ENCODE results near the gene STEAP3. TPM values are rescaled to one million over a fixed set of nuclear protein-coding genes. Genes with fewer than 3 reads are reported as not detected.
A peak's percentile ranks its signal among the peaks of the same experiment; 100 is the strongest.

Gene STEAP3
- total RNA-seq, 4 donors from 2014 or later = 18.3 to 21.7 (median 20.6) TPM

GRCh38 chr2:119214453-119215037 is 9.1 kb upstream of the STEAP3 start:
- 79% methylated on average over 3 of the region's 3 CpGs for WGBS
- peaks cover 21% of the 10 kb centered on the region for H3K4me1 ChIP-seq
- no peak overlapping the region for H3K27ac ChIP-seq
- no peaks in the 10 kb centered on the region for H3K27me3 ChIP-seq
- no peak for DNase-seq (ENCODE audit: low spot score in 2 of 2)
- no peak overlapping the region for H3K4me3 ChIP-seq
- H3K9me3 ChIP-seq = no peaks in the 10 kb centered on the region
- no peaks in the 10 kb centered on the region for H3K36me3 ChIP-seq
- TF ChIP-seq POLR2A (IDR thresholded peaks at IDR 0.05) = no peak
- TF ChIP-seq CTCF (IDR thresholded peaks at IDR 0.05) = no peak
- no peak for TF ChIP-seq POLR2AphosphoS5 (IDR thresholded peaks at IDR 0.05)
- no peak for TF ChIP-seq EP300 (IDR thresholded peaks at IDR 0.05)

GRCh38 chr2:119216994-119217393 is 6.6 kb upstream of the STEAP3 start:
- TF ChIP-seq EP300 (IDR thresholded peaks at IDR 0.05) (no peak), POLR2A (IDR thresholded peaks at IDR 0.05) (no peak), CTCF (IDR thresholded peaks at IDR 0.05) (no peak), POLR2AphosphoS5 (IDR thresholded peaks at IDR 0.05) (no peak)
- Histone ChIP-seq H3K27ac (peak overlapping the region; percentile 29), H3K4me3 (no peak overlapping the region), H3K4me1 (peaks cover 21% of the 10 kb centered on the region), H3K36me3 (no peaks in the 10 kb centered on the region), H3K9me3 (no peaks in the 10 kb centered on the region), H3K27me3 (no peaks in the 10 kb centered on the region)
- WGBS = 72% methylated on average over 5 of the region's 5 CpGs
- DNase-seq (ENCODE audit: low spot score in 2 of 2) = no peak

GRCh38 chr2:119218478-119219064 is 5.1 kb upstream of the STEAP3 start:
- Histone ChIP-seq H3K4me3 (no peak overlapping the region), H3K27me3 (no peaks in the 10 kb centered on the region), H3K27ac (peak overlapping the region; percentile 28), H3K4me1 (peaks cover 28% of the 10 kb centered on the region), H3K36me3 (no peaks in the 10 kb centered on the region), H3K9me3 (no peaks in the 10 kb centered on the region)
- 53% methylated on average over 6 of the region's 6 CpGs for WGBS
- TF ChIP-seq POLR2A (IDR thresholded peaks at IDR 0.05) (no peak), EP300 (IDR thresholded peaks at IDR 0.05) (no peak), POLR2AphosphoS5 (IDR thresholded peaks at IDR 0.05) (no peak), CTCF (IDR thresholded peaks at IDR 0.05) (no peak)
- no peak for DNase-seq (ENCODE audit: low spot score in 2 of 2)

GRCh38 chr2:119219873-119220272 is 3.8 kb upstream of the STEAP3 start:
- WGBS = 58% methylated on average over 6 of the region's 6 CpGs
- no peak overlapping the region for H3K27ac ChIP-seq
- H3K36me3 ChIP-seq = no peaks in the 10 kb centered on the region
- no peaks in the 10 kb centered on the region for H3K27me3 ChIP-seq
- no peak for TF ChIP-seq CTCF (IDR thresholded peaks at IDR 0.05)
- no peak for TF ChIP-seq POLR2AphosphoS5 (IDR thresholded peaks at IDR 0.05)
- TF ChIP-seq POLR2A (IDR thresholded peaks at IDR 0.05) = no peak
- no peak for TF ChIP-seq EP300 (IDR thresholded peaks at IDR 0.05)
- H3K4me1 ChIP-seq = peaks cover 39% of the 10 kb centered on the region
- no peaks in the 10 kb centered on the region for H3K9me3 ChIP-seq
- H3K4me3 ChIP-seq = no peak overlapping the region
- DNase-seq (ENCODE audit: low spot score in 2 of 2) = no peak

- Histone ChIP-seq H3K27me3 (no peaks in the 10 kb centered on the region), H3K9me3 (no peaks in the 10 kb centered on the region), H3K4me3 (no peak overlapping the region), H3K27ac (no peak overlapping the region), H3K4me1 (peaks cover 41% of the 10 kb centered on the region), H3K36me3 (no peaks in the 10 kb centered on the region)
- WGBS = 94% methylated on average over 2 of the region's 2 CpGs
- DNase-seq (ENCODE audit: low spot score in 2 of 2) = no peak
- TF ChIP-seq POLR2AphosphoS5 (IDR thresholded peaks at IDR 0.05) (no peak), CTCF (IDR thresholded peaks at IDR 0.05) (no peak), EP300 (IDR thresholded peaks at IDR 0.05) (no peak), POLR2A (IDR thresholded peaks at IDR 0.05) (no peak)
Observed at GRCh38 chr2:119220720-119221301, 2.8 kb upstream of the STEAP3 start.

All from suprapubic skin (tissue), 4 donors.